HG03159 (cell line): ENCODE results near the gene GJB6.

Experiments used
- ATAC-seq: cut with Tn5 transposase; IDR thresholded peaks from one replicate; pipeline ENCODE4 v1.9.1; 2021; ENCODE audit warnings: mild to moderate bottlenecking, moderate library complexity; ENCODE audit not compliant: unreplicated experiment

The GJB6 gene

GRCh38 chr13:20188667-20189553, 43.2 kb downstream of the GJB6 start:
- ATAC-seq = no peak

- ATAC-seq = no peak
Measured at GRCh38 chr13:20186771-20187170, 45.3 kb downstream of the GJB6 start.

- ATAC-seq = no peak
Measured at GRCh38 chr13:20185366-20186056, 46.6 kb downstream of the GJB6 start.

- peak; percentile 65 for ATAC-seq
Measured at GRCh38 chr13:20182231-20182846, 49.8 kb downstream of the GJB6 start.

GRCh38 chr13:20181188-20181587, 50.9 kb downstream of the GJB6 start:
- ATAC-seq = no peak

GRCh38 chr13:20178156-20178555, 54.0 kb downstream of the GJB6 start:
- no peak for ATAC-seq

- no peak for ATAC-seq
Measured at GRCh38 chr13:20177049-20177831, 54.9 kb downstream of the GJB6 start.

- ATAC-seq = no peak
Measured at GRCh38 chr13:20175907-20176652, 56.0 kb downstream of the GJB6 start.

GRCh38 chr13:20175406-20175794, 56.7 kb downstream of the GJB6 start:
- no peak for ATAC-seq

- peak; percentile 95 for ATAC-seq
Measured at GRCh38 chr13:20174656-20175405, 57.3 kb downstream of the GJB6 start.

- no peak for ATAC-seq
Measured at GRCh38 chr13:20173116-20173746, 58.9 kb downstream of the GJB6 start.
